NOMO-1 treated with dmso at 0.1 percent for 144 hours (cell line): ENCODE data around the gene TMC6.
"Not testable (repeated sequence)": the region's sequence is repeated elsewhere in the genome, so short reads cannot be mapped to it uniquely, and the experiment has no call there.

ENCODE experiments used
- DNase-seq: peaks from one replicate; lab custom pipeline; 2025; ENCODE audit not compliant: unreplicated experiment; lab: John Stamatoyannopoulos, UW

TMC6 gene

GRCh38 chr17:78124081-78124835, 4.3 kb downstream of the TMC6 start:
- DNase-seq, result peak; percentile 89

GRCh38 chr17:78123258-78123929, 5.2 kb downstream of the TMC6 start:
- no peak for DNase-seq

- no peak for DNase-seq
These were observed 5.7 kb downstream of the TMC6 start for GRCh38 chr17:78122931-78123249.

- DNase-seq, result no peak
These were observed 6.2 kb downstream of the TMC6 start for GRCh38 chr17:78122216-78122930.

- DNase-seq, result no peak
These were observed 6.7 kb downstream of the TMC6 start for GRCh38 chr17:78121801-78122215.

- no peak for DNase-seq
These were observed 7.4 kb downstream of the TMC6 start for GRCh38 chr17:78120971-78121800.

GRCh38 chr17:78120537-78120936, 8.0 kb downstream of the TMC6 start:
- no peak for DNase-seq

GRCh38 chr17:78118801-78119241, 9.7 kb downstream of the TMC6 start:
- no peak for DNase-seq

- DNase-seq, result no peak
These were observed 11.3 kb downstream of the TMC6 start for GRCh38 chr17:78117027-78117981.

GRCh38 chr17:78116411-78116810, 12.1 kb downstream of the TMC6 start:
- no peak for DNase-seq

GRCh38 chr17:78115803-78116202, 12.8 kb downstream of the TMC6 start:
- not testable (repeated sequence) for DNase-seq

GRCh38 chr17:78114831-78115723, 13.5 kb downstream of the TMC6 start:
- DNase-seq, result no peak

- no peak for DNase-seq
These were observed 14.5 kb downstream of the TMC6 start for GRCh38 chr17:78113804-78114785.

- DNase-seq, result peak; percentile 63
These were observed 15.8 kb downstream of the TMC6 start for GRCh38 chr17:78112518-78113471.

GRCh38 chr17:78111727-78112517, 16.6 kb downstream of the TMC6 start:
- DNase-seq, result no peak
